HepG2 (cell line): ENCODE measurements around the gene GUCY2C. TPM values are rescaled to one million over a fixed set of nuclear protein-coding genes. Genes with fewer than 3 reads are reported as not detected.

Source experiments
- ATAC-seq: fragments of 200-7000 bp; cut with Tn5 transposase; 3 replicates; pipeline ENCODE4 v1.9.1; 2020; ENCODE audit warnings: mild to moderate bottlenecking, moderate library complexity
- BruUV-seq: library from RNA; stranded (reverse); fragments of 400-500 nt; replicated peaks from 2 replicates; lab custom pipeline; 2021; lab: Mats Ljungman, UMichigan
- CTCF ChIA-PET: fragments of 300-600 bp; formaldehyde crosslinking; extraction: SDS; loops from one replicate; lab custom pipeline; 2021; ENCODE audit warnings: low total read pairs, inconsistent platforms, low intra/inter-chr PET ratio; lab: Yijun Ruan, JAX
- POLR2A ChIA-PET: fragments of 350-600 bp; sonication (Branson Sonifier 250); formaldehyde crosslinking; loops from one replicate; lab custom pipeline; 2020; ENCODE audit warnings: antibody characterized with exemption, inconsistent platforms; lab: Yijun Ruan, JAX
- DNase-seq: peaks from one replicate; pipeline ENCODE4 v3.0.0-alpha.2; 2015; ENCODE audit warnings: low spot score
- FAIRE-seq: peaks from 3 replicates; lab custom pipeline; 2011; peaks lifted over from hg19 to GRCh38; lab: Jason Lieb, UNC
- H2AFZ ChIP-seq: one replicate; pipeline ENCODE4 v1.6.1; 2011; ENCODE audit warnings: low read length, inconsistent platforms
- H3K27ac ChIP-seq: fragments of 300-600 bp; 3 replicates; pipeline ENCODE4 v1.8.0; 2011; ENCODE audit warnings: mixed run types, mild to moderate bottlenecking, mixed read lengths, low read length, inconsistent platforms; ENCODE audit not compliant: insufficient read depth; ENCODE audit errors: extremely low read length
- H3K27me3 ChIP-seq, 2 experiments: fragments of 200-600 bp in 1 of 2; 2 replicates in 1 of 2; 3 replicates in 1 of 2; pipeline versions ENCODE4 v1.6.0 to v1.8.0; 2011; ENCODE audit warnings: low read length in 2 of 2, mild to moderate bottlenecking in 2 of 2, moderate library complexity in 2 of 2, inconsistent platforms in 1 of 2; ENCODE audit not compliant: insufficient read depth in 2 of 2, control insufficient read depth in 1 of 2
- H3K36me3 ChIP-seq, 2 experiments: fragments of 200-600 bp in 1 of 2; replicated peaks in 1 of 2; 2 replicates in 1 of 2; 3 replicates in 1 of 2; pipeline versions ENCODE4 v1.5.1 to v1.8.0; 2011; ENCODE audit warnings: low read length in 2 of 2, inconsistent platforms in 1 of 2; ENCODE audit not compliant: insufficient read depth in 2 of 2, control insufficient read depth in 1 of 2
- H3K4me1 ChIP-seq: 2 replicates; pipeline ENCODE4 v1.5.1; 2012; ENCODE audit warnings: low read length, inconsistent platforms; ENCODE audit not compliant: insufficient read depth
- H3K4me2 ChIP-seq: 2 replicates; pipeline ENCODE4 v1.6.0; 2011; ENCODE audit warnings: low read depth, low read length, inconsistent platforms
- H3K4me3 ChIP-seq, 3 experiments: fragments of 200-600 bp in 1 of 3; sonication (generic), shearing (Covaris generic) in 1 of 3; replicated peaks in 1 of 3; 2 replicates each; pipeline ENCODE4 v1.5.1; 2011 to 2016; ENCODE audit warnings: low read length in 3 of 3, inconsistent platforms in 2 of 3, low read depth in 2 of 3, mild to moderate bottlenecking in 2 of 3, control low read depth in 1 of 3, mixed read lengths in 1 of 3; ENCODE audit not compliant: insufficient read depth in 1 of 3
- H3K79me2 ChIP-seq: one replicate; pipeline ENCODE4 v1.6.1; 2011; ENCODE audit warnings: low read length, inconsistent platforms; ENCODE audit not compliant: insufficient read depth
- H3K9ac ChIP-seq: 2 replicates; pipeline ENCODE4 v1.6.0; 2011; ENCODE audit warnings: mild to moderate bottlenecking, low read depth, low read length, inconsistent platforms; ENCODE audit not compliant: insufficient read depth
- H3K9me3 ChIP-seq: 2 replicates; pipeline ENCODE4 v1.5.1; 2012; ENCODE audit warnings: mild to moderate bottlenecking, low read length
- H4K20me1 ChIP-seq: 2 replicates; pipeline ENCODE4 v1.6.0; 2011; ENCODE audit warnings: inconsistent platforms, mild to moderate bottlenecking, low read length, moderate library complexity; ENCODE audit not compliant: insufficient read depth
- AGO2 ChIP-seq: fragments of 200-400 bp; formaldehyde crosslinking; optimal IDR thresholded peaks from 2 replicates; pipeline ENCODE3; 2017; ENCODE audit warnings: mild to moderate bottlenecking, low read depth, low read length, moderate library complexity
- ERF ChIP-seq: IDR thresholded peaks from 2 replicates; pipeline ENCODE4 v1.6.1; 2018; ENCODE audit warnings: missing biosample characterization, missing genetic modification reagents
- USF2 ChIP-seq, 2 experiments: sonication (generic) in 1 of 2; formaldehyde crosslinking in 1 of 2; IDR thresholded peaks; 2 replicates each; pipeline versions ENCODE4 v1.5.1 to v1.6.1; 2011 to 2020; ENCODE audit warnings: borderline replicate concordance in 1 of 2, low read depth in 1 of 2, low read length in 1 of 2, mild to moderate bottlenecking in 1 of 2, missing genetic modification reagents in 1 of 2, moderate library complexity in 1 of 2
- ZBTB40 ChIP-seq, 2 experiments: fragments of 450-650 bp in 1 of 2; sonication (generic) in 1 of 2; formaldehyde crosslinking in 1 of 2; IDR thresholded peaks; 2 replicates each; pipeline versions ENCODE4 v1.6.1 to v1.8.0; 2016 to 2022; ENCODE audit warnings: antibody characterized with exemption in 1 of 2, mild to moderate bottlenecking in 1 of 2, missing genetic modification reagents in 1 of 2
- ZNF770 ChIP-seq: sonication (generic); formaldehyde crosslinking; IDR thresholded peaks from 2 replicates; pipeline ENCODE4 v1.5.0; 2020; ENCODE audit warnings: mild to moderate bottlenecking, missing genetic modification reagents
- WGBS: methylation state at CpG from one replicate; pipeline ENCODE4 v1.1.6; 2017; ENCODE audit warnings: low lambda C conversion rate; 5-methylcytosine and 5-hydroxymethylcytosine counted together
- in situ Hi-C: cut with HindIII; loops from 2 replicates; pipeline ENCODE4 v1.10.0; 2017; ENCODE audit warnings: low pct_unique_long_range_greater_than_20kb; ENCODE audit not compliant: extremely low pct_ligation_motif_present
- intact Hi-C: fragments of 100-400 bp; cut with micrococcal nuclease; formaldehyde crosslinking; loops from one replicate; pipeline ENCODE4 v1.10.0; 2022; ENCODE audit not compliant: unreplicated experiment
- polyA plus RNA-seq, 8 experiments: library from polyadenylated mRNA; depleted of rRNA in 3 of 8; stranded (reverse) in 7 of 8; unstranded in 1 of 8; fragments of >200 nt; fragmentation: Illumina TruSeq in 4 of 8; extraction: Trizol in 4 of 8; gene quantifications; 2 replicates each; pipeline versions ENCODE4 v1.2.1 to v1.2.3, GENCODE V29; 2011 to 2016; ENCODE audit warnings: low read depth in 4 of 8, missing spikeins in 1 of 8, mixed read lengths in 1 of 8; ENCODE audit not compliant: insufficient read depth in 1 of 8
- total RNA-seq, 5 experiments: library from RNA; depleted of rRNA; stranded (reverse); fragments of >200 nt; fragmentation: Illumina TruSeq; extraction: Trizol; gene quantifications; 2 replicates each; pipeline ENCODE4 v1.2.3, GENCODE V29; 2016; ENCODE audit warnings: low read depth in 1 of 5
- TF ChIP-seq, protein P1 (sequence below): sonication (generic); formaldehyde crosslinking; IDR thresholded peaks from 2 replicates; pipeline ENCODE4 v1.4.0; 2020; ENCODE audit warnings: missing genetic modification reagents

The GUCY2C gene
- total and polyA plus RNA-seq, 2 of the 13 experiments (the other 11 are each of a cell fraction or from before 2014, with no cell fraction given) = not detected

DNA sequence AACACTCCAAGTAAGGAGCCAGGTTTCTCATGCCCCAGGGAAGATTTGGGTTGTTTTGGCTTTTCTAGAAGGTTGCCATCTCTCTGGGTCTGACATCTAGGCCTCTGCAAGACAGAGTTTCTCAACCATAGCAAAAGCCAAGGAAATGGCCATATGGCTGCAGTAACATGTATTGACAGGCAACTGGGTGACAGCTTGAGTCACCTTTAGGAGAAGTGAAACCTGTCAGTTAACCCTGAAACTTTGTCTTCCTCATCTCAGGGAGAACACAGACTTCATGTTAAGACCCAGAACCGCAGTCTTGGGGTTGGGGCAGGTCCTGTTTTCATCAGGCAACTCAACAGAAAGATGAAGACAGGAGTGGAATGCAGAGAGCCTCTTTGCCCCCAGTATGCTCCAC, 82.7 kb downstream of the GUCY2C start:
- no peak overlapping the region for H2AFZ ChIP-seq
- BruUV-seq = no TSS peak
- FAIRE-seq = no peak
- H3K9me3 ChIP-seq = peaks cover 10% of the 10 kb centered on the region; the same call in 1 of the 2 replicates
- no peak for ATAC-seq
- H3K4me1 ChIP-seq = no peaks in the 10 kb centered on the region
- WGBS = 20% methylated on average over 1 of the region's 1 CpG
- no peak overlapping the region for H3K27ac ChIP-seq
- in situ Hi-C loops (no loop called here), intact Hi-C loops (no loop called here)
- H3K4me3 ChIP-seq = no peak overlapping the region
- ChIA-PET CTCF (no interaction called here), POLR2A (no interaction called here)
- no peak overlapping the region for H3K9ac ChIP-seq
- no peaks in the 10 kb centered on the region for H4K20me1 ChIP-seq
- no peaks in the 10 kb centered on the region for H3K79me2 ChIP-seq
- no peaks in the 10 kb centered on the region; a peak in 1 of 5 replicates for H3K27me3 ChIP-seq
- no peak for DNase-seq
- no peaks in the 10 kb centered on the region for H3K36me3 ChIP-seq
- H3K4me2 ChIP-seq = no peak overlapping the region
- TF ChIP-seq ZNF770 (no peak), AGO2 (no peak), ZBTB40 (IDR thresholded peaks at IDR 0.05) (no peak), ZBTB40 (CRISPR knock-in tag; IDR thresholded peaks at IDR 0.05) (no peak), ERF (CRISPR knock-in tag) (no peak), USF2 (IDR thresholded peaks at IDR 0.05; ENCODE audit: low read depth, low read length) (no peak), USF2 (CRISPR knock-in tag; IDR thresholded peaks at IDR 0.05; ENCODE audit: borderline replicate concordance) (no peak)
- TF ChIP-seq, protein P1, sequence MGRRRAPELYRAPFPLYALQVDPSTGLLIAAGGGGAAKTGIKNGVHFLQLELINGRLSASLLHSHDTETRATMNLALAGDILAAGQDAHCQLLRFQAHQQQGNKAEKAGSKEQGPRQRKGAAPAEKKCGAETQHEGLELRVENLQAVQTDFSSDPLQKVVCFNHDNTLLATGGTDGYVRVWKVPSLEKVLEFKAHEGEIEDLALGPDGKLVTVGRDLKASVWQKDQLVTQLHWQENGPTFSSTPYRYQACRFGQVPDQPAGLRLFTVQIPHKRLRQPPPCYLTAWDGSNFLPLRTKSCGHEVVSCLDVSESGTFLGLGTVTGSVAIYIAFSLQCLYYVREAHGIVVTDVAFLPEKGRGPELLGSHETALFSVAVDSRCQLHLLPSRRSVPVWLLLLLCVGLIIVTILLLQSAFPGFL (CRISPR knock-in tag) = no peak
